ENCODE data around the gene NCAPH2.

GRCh38 chr22:50529416-50529896, 21.4 kb downstream of the NCAPH2 start:
- TF ChIP-seq POLR2A (IDR thresholded peaks at IDR 0.05; ENCODE audit: low read length), result no peak
- TF ChIP-seq GATA1 (IDR thresholded peaks at IDR 0.05; ENCODE audit: low read depth, low read length), result no peak

All from erythroblast (primary cell).